Progenitor cell of endocrine pancreas (in vitro differentiated cells): ENCODE results near the gene PIERCE2. TPM values are rescaled to one million over a fixed set of nuclear protein-coding genes. Genes with fewer than 3 reads are reported as not detected.

Source experiments
- DNase-seq: peaks from one replicate; pipeline ENCODE4 v3.0.0; 2021; ENCODE audit warnings: low spot score; ENCODE audit not compliant: unreplicated experiment
- H3K27ac Mint-ChIP-seq: 2 replicates; pipeline ENCODE4 v1.8.0; 2021; ENCODE audit warnings: mild to moderate bottlenecking, moderate library complexity, mixed read lengths
- H3K27me3 Mint-ChIP-seq: 2 replicates; pipeline ENCODE4 v1.8.0; 2021; ENCODE audit warnings: mixed read lengths
- H3K36me3 Mint-ChIP-seq: 2 replicates; pipeline ENCODE4 v1.8.0; 2022; ENCODE audit warnings: mixed read lengths; ENCODE audit not compliant: insufficient read depth
- H3K4me1 Mint-ChIP-seq: 2 replicates; pipeline ENCODE4 v1.8.0; 2021; ENCODE audit warnings: low read depth, mixed read lengths
- H3K4me3 Mint-ChIP-seq: 2 replicates; pipeline ENCODE4 v1.8.0; 2021; ENCODE audit warnings: low read depth, mild to moderate bottlenecking, moderate library complexity, mixed read lengths
- H3K9me3 Mint-ChIP-seq: 2 replicates; pipeline ENCODE4 v1.8.0; 2021; ENCODE audit warnings: low read depth, mixed read lengths
- CTCF ChIP-seq: fragments of 200-600 bp; sonication (generic); IDR thresholded peaks from one replicate; pipeline ENCODE4 v1.5.0; 2021; ENCODE audit warnings: antibody characterized with exemption, mild to moderate bottlenecking; ENCODE audit not compliant: unreplicated experiment
- total RNA-seq: library from RNA; stranded (reverse); gene quantifications from 2 replicates; pipeline ENCODE4 v1.2.1, GENCODE V29; 2021

Gene PIERCE2
- total RNA-seq, 1 donor from 2014 or later = 5.8 TPM

GRCh38 chr15:55372701-55373440 is 35.4 kb upstream of the PIERCE2 start:
- peaks cover 17% of the 10 kb centered on the region for H3K36me3 Mint-ChIP-seq
- no peaks in the 10 kb centered on the region for H3K9me3 Mint-ChIP-seq
- DNase-seq = no peak

GRCh38 chr15:55379095-55379494 is 29.2 kb upstream of the PIERCE2 start:
- no peak overlapping the region for H3K4me3 Mint-ChIP-seq
- no peak overlapping the region for H3K27ac Mint-ChIP-seq
- H3K4me1 Mint-ChIP-seq = no peaks in the 10 kb centered on the region
- peaks cover 20% of the 10 kb centered on the region for H3K36me3 Mint-ChIP-seq
- H3K9me3 Mint-ChIP-seq = peaks cover 8% of the 10 kb centered on the region
- H3K27me3 Mint-ChIP-seq = no peaks in the 10 kb centered on the region
- no peak for TF ChIP-seq CTCF
- no peak for DNase-seq

More at GRCh38 chr15:55372701-55373440, 35.4 kb upstream of the PIERCE2 start:
- TF ChIP-seq CTCF = no peak
- Mint-ChIP-seq H3K4me3 (no peak overlapping the region), H3K27me3 (no peaks in the 10 kb centered on the region), H3K27ac (no peak overlapping the region), H3K4me1 (peaks cover 1% of the 10 kb centered on the region)

- Mint-ChIP-seq H3K27ac (no peak overlapping the region), H3K27me3 (no peaks in the 10 kb centered on the region), H3K9me3 (peaks cover 8% of the 10 kb centered on the region), H3K4me3 (no peak overlapping the region), H3K36me3 (peaks cover 28% of the 10 kb centered on the region), H3K4me1 (no peaks in the 10 kb centered on the region)
- no peak for DNase-seq
- TF ChIP-seq CTCF = no peak
Observed at GRCh38 chr15:55381595-55381994, 26.7 kb upstream of the PIERCE2 start.

GRCh38 chr15:55383687-55384086 is 24.6 kb upstream of the PIERCE2 start:
- H3K4me3 Mint-ChIP-seq = no peak overlapping the region

GRCh38 chr15:55387027-55387426 is 21.3 kb upstream of the PIERCE2 start:
- Mint-ChIP-seq H3K4me1 (no peaks in the 10 kb centered on the region), H3K9me3 (peaks cover 8% of the 10 kb centered on the region), H3K36me3 (peaks cover 26% of the 10 kb centered on the region), H3K27me3 (no peaks in the 10 kb centered on the region), H3K27ac (peak overlapping the region; percentile 26), H3K4me3 (no peak overlapping the region)
- DNase-seq = no peak
- no peak for TF ChIP-seq CTCF

More at GRCh38 chr15:55383687-55384086, 24.6 kb upstream of the PIERCE2 start:
- no peaks in the 10 kb centered on the region for H3K4me1 Mint-ChIP-seq
- no peak for TF ChIP-seq CTCF
- no peaks in the 10 kb centered on the region for H3K27me3 Mint-ChIP-seq
- H3K27ac Mint-ChIP-seq = no peak overlapping the region
- H3K36me3 Mint-ChIP-seq = peaks cover 29% of the 10 kb centered on the region
- H3K9me3 Mint-ChIP-seq = peaks cover 8% of the 10 kb centered on the region
- no peak for DNase-seq
